GM18526 (cell line): ENCODE data around the gene TMPRSS4.

Experiments used
- POLR2A ChIP-seq: IDR thresholded peaks from 3 replicates; pipeline ENCODE4 v1.6.1; 2011; ENCODE audit not compliant: insufficient read length; ENCODE audit errors: extremely low read depth

TMPRSS4 gene

GRCh38 chr11:118076754-118077281 lies at the start of gene TMPRSS4:
Gene TMPRSS4 (plus strand): TSS chr11:118077078. CDS start chr11:118077303, 225 bp downstream.
- no peak for TF ChIP-seq POLR2A

DNA sequence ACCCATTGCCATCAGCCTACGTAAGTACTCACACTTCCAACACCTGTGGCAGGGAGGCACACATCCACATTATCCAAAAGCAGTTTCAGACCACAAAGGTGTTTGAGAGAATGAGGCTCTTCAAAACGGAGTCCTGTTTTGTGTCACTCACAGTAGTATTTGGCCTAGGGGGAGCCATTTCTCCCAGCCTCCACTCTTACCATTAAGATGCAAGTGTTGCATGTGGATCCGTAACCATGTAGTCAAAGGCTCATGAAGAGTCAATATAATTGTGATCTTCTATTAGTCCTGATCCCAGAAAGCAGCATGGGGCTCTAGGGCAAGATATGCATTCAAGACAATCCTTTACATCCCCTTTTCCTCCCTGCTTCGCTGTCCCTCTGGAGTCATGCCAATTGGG lies 49.2 kb upstream of the TMPRSS4 start:
- TF ChIP-seq POLR2A: no peak

DNA sequence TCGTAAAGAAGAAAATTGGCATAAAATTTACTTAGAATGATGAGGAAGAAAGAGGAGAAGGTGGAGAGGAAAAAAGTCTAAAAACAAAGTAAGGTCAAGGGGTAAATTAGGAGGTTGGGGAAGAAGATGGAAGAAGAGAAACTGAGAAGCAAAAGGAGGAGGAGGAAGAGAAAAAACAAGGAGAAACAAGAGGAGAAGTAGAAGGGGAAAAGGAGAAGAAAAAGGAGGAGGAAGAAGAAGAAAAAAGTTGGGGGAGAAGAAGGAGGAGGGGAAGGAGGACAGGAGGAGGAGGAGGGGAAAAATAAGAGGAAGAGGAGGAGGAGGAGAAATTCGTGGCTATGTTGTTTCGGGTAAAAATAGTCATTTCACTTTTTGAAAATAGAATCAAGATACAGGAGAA lies 48.3 kb upstream of the TMPRSS4 start:
- TF ChIP-seq POLR2A: no peak

- no peak for TF ChIP-seq POLR2A
Observed at GRCh38 chr11:118033443-118033842, 43.4 kb upstream of the TMPRSS4 start.

DNA sequence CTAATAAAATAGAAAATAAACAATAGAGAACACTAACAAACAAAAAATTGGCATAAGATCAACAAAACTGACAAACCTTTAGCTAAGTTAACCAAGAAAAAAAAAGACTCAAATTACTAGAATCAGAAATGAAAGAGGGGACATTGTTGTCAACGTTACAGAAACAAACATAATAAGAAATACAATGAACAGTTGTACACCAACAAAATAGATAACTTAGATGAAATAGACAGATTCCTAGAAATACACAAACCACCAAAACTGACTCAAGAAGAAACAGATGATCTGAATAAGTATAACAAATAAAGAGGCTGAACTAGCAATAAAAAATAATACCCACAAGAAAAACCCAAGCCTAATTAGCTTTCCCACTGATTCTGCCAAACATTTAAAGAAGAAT lies 34.7 kb upstream of the TMPRSS4 start:
- TF ChIP-seq POLR2A: no peak

GRCh38 chr11:118042796-118043195 lies 34.1 kb upstream of the TMPRSS4 start:
- no peak for TF ChIP-seq POLR2A

DNA sequence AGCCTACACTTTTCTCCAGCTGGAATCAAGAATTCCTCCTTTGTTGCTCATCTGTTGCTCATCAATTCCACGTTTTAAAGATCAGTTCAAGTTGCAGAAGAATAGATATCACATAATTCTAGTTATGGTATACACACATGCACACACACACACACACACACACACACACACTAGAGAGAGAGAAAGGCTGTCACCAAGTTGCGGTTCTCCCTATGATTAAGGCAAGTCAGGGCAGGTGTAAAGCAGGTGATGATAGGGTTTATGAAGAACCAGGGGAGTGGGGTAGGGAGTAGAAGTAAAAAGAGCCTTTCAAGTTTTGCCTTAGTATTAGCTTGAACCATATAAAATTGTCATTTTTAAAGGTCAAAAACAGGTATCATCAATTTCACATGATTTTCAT lies 31.7 kb upstream of the TMPRSS4 start:
- TF ChIP-seq POLR2A: no peak

DNA sequence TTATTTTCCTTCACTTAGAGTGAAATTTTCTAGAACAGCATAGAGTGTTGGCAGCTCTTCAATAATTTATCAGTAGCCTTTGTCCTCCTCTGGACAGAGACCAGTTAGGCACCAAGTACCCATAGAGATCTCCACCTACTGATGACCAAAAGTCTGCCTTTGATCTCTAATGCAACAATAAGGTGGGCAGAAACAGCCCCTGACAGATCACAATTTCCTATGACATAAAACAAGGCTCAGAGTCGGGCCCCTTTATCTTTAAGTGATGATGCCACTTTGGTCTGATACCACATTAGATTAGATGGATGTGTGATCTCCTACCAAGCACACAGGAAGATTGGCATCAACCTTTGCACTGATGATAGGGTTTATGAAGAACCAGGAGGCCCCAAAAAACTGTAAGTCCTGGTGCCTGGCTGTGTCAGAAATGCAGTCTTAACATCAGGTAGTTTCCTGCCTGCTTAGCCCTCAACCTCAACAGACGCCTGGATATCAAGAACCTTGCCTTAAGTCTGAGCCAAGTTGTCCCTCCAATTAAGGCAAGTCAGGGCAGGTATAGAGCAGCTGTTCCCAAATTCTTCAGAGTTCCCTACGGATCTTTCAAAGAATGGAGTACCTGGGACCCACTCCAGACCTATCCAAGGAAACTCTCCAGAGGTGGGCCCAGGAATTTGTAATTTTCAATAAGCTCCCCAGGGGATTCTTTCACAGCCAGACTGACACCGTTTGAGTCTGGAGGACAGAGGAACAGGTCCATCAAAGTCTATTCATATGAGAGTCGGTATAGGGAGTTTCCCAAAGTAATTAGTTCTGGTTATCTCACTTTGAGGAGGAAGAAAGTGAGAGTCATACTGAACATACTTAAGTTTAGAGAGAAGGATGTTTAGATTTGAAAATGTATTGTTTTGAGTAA lies 30.6 kb upstream of the TMPRSS4 start:
- no peak for TF ChIP-seq POLR2A

DNA sequence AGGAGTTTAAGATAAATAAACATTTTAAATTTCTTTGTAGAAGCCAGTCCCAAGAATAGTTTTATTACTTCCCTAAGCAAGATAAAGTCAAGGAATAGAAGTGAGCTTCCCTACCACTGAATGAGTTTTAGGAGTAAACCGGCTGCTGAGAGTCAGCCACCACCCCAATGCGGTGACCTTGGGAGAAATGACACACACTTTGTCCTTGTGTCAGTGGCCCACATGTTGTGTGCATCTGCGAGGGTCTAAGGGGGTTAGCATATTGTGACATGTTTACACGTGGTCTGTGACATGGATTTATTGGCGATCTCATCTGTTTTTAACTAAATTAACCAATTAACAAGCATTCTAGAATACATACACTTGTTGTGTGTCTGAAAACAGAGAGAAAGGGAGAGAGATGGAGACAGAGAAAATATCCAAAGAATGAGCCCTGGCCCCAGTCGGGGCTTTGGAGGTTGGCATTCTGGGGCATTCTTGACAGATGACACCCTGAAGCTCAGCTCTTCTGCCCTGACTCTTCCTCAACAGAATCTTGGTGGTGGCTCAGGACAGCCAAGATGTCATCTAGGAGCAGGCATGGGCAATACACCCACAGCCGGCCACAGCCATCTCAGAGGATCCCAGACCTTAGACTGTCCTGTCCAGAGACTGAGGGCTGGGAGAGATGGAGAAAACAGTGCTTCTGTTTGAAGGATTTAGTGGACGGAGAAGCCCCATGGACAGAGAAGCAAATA lies 29.7 kb upstream of the TMPRSS4 start:
- TF ChIP-seq POLR2A: no peak

- no peak for TF ChIP-seq POLR2A
Observed at GRCh38 chr11:118047749-118048148, 29.1 kb upstream of the TMPRSS4 start.

DNA sequence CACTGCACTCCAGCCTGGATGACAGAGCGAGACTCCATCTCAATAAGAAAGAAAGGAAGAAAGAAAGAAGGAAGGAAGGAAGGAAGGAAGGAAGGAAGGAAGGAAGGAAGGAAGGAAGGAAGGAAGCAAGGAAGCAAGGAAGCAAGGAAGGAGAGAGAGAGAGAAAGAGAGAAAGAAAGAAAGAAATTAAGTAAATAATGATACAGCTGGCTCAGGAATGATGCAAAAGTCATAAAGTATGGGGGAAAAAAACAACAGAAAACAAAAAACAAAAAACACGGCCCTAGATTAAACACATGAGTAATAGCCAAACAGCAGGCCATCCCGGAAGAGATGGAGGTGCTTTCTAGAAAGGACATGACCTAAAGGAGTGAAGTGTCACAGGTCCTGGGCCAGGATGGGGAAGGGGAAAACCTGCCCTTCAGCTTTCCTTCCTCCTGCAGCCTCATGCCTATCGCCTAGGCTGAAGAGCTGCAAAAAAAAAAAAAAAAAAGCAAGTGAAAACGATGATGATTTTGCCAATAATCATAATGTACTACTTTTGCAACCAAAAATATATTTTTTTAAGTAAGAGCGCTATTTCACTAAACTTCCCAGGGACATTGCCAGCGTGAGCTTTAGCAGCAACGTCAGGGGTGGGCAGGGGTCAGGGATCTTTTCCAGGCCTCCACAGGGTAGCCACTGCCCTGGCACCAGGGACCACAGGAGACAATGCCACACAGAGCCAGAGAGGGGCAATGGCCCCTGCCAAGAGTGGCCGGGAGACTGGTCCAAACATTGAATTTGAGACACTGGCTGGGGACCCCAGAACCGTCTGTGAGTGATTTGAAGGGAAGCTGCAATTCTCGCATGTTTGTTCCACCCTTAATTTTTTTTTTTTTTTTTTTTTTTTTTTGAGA lies 28.2 kb upstream of the TMPRSS4 start:
- TF ChIP-seq POLR2A: no peak

DNA sequence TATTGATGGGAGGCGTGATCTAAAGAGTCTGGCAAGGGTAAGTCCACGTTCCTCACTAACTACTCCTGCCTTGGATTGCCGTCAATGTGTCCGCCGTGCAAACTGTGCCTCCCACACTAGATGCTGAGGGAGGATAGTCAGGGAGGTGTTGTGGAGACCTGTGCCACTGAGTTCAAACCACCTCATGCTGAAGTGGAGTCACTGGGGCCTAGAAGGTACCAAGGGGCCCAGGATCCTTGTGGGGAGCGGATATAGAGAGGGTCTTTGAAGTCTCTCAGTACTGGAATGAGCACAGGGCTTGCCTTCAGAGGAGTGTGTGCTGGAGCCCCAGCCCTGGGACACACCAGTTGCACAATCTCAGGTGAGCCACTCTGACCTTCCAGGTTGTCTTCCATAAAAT lies 27.1 kb upstream of the TMPRSS4 start:
- TF ChIP-seq POLR2A: no peak

DNA sequence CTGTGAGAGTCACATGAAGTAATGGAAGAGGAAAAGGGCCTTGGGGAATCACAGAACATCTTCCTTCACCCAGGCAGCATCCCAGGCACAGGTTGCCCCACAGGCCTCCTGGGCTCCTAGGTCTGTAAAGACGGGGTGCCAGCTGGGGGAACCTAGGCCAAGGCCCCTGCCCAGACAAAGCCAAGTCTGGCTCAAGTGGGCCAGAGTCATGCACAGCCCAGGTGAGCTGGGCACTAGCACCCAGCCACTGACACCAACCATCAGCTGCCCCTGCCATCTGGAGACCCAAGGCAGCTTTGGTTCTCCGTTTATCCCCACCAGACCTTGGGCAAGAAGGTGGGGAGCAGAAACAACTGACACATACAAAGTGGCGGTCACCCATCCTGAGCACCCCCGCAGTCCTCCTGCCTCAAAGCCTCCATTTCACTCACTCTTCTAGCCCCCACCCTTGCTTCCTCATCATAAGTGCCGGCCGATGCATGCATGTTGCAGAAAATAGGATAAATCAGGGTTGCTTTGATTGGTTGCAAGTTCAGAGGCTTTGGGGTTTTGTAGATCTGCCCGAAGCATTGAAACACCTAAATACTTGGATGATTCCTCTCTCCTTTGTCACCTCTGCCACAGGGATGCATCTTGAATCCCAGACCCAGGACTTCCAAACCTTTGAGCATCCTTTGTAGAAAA lies 26.5 kb upstream of the TMPRSS4 start:
- no peak for TF ChIP-seq POLR2A

DNA sequence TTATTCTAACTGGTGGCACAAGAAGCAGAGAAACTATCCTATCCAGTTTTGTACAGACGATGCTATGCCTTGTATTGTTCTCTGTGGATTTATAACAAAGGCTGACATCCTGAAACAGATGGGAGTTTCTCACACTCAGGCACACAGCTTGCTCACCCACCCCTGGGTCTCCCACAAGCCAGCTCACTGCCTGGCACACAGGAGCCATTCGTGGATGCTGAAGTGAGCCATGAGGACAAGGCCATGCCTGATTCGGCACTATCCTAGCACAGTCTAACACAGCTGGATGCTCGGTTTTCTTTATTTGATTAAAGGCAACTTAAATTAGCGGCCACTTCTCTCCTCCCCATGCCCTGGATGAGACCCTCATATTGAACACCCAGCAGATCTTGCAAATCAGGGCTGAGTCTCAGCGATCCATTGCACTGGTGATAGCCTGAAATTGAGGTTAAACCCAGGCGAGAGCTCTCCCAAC lies 25.7 kb upstream of the TMPRSS4 start:
- no peak for TF ChIP-seq POLR2A
